CD14-positive monocyte (primary cell): ENCODE data around the gene RGS9. TPM values are rescaled to one million over a fixed set of nuclear protein-coding genes. Genes with fewer than 3 reads are reported as not detected.

ENCODE experiments used
- DNase-seq, 3 donors: peaks; one replicate each; pipeline ENCODE4 v3.0.0-alpha.2; 2011 to 2022
- H2AFZ ChIP-seq: 2 replicates; pipeline ENCODE4 v1.6.0; 2012; ENCODE audit warnings: mild to moderate bottlenecking, low read depth, low read length, inconsistent platforms; ENCODE audit not compliant: insufficient read depth, poor library complexity, severe bottlenecking
- H3K27ac ChIP-seq, 2 donors: 1 replicate in 1 of 2; 2 replicates in 1 of 2; pipeline ENCODE4 v1.5.1; 2012 to 2013; ENCODE audit warnings: low read length in 2 of 2, control low read depth in 1 of 2, inconsistent platforms in 1 of 2, low read depth in 1 of 2, mild to moderate bottlenecking in 1 of 2
- H3K27me3 ChIP-seq, 2 donors: one replicate each; pipeline versions ENCODE4 v1.6.0 to v1.6.1; 2011 to 2013; ENCODE audit warnings: low read length in 2 of 2; ENCODE audit not compliant: control insufficient read depth in 2 of 2, insufficient read depth in 2 of 2
- H3K36me3 ChIP-seq, 2 donors: replicated peaks in 1 of 2; 1 replicate in 1 of 2; 2 replicates in 1 of 2; pipeline versions ENCODE4 v1.5.1 to v1.6.1; 2012 to 2013; ENCODE audit warnings: low read length in 2 of 2, control low read depth in 1 of 2, inconsistent platforms in 1 of 2, mild to moderate bottlenecking in 1 of 2; ENCODE audit not compliant: insufficient read depth in 2 of 2, control insufficient read depth in 1 of 2
- H3K4me1 ChIP-seq, 2 donors: 1 replicate in 1 of 2; 2 replicates in 1 of 2; pipeline versions ENCODE4 v1.5.1 to v1.6.1; 2012 to 2013; ENCODE audit warnings: low read length in 2 of 2, control low read depth in 1 of 2, inconsistent platforms in 1 of 2, mild to moderate bottlenecking in 1 of 2, moderate library complexity in 1 of 2; ENCODE audit not compliant: insufficient read depth in 2 of 2, control insufficient read depth in 1 of 2
- H3K4me2 ChIP-seq: replicated peaks from 2 replicates; pipeline ENCODE3; 2012; ENCODE audit warnings: low read length, moderate library complexity, mild to moderate bottlenecking; ENCODE audit not compliant: poor library complexity, severe bottlenecking; ENCODE audit errors: extremely low read depth
- H3K4me3 ChIP-seq, 3 experiments: fragments of 200-600 bp in 1 of 3; sonication (generic) in 1 of 3; replicated peaks in 1 of 3; 1 replicate in 2 of 3; 2 replicates in 1 of 3; pipeline ENCODE4 v1.5.1; 2011 to 2013; ENCODE audit warnings: low read length in 3 of 3, mild to moderate bottlenecking in 3 of 3, control low read depth in 2 of 3, low read depth in 2 of 3, inconsistent platforms in 1 of 3, moderate library complexity in 1 of 3
- H3K79me2 ChIP-seq: 2 replicates; pipeline ENCODE4 v1.6.0; 2012; ENCODE audit warnings: mild to moderate bottlenecking, control low read depth, inconsistent platforms, low read length, moderate library complexity; ENCODE audit not compliant: insufficient read depth
- H3K9ac ChIP-seq: 2 replicates; pipeline ENCODE4 v1.6.0; 2017; ENCODE audit warnings: low read length, mild to moderate bottlenecking; ENCODE audit not compliant: insufficient read depth, poor library complexity, severe bottlenecking
- H3K9me3 ChIP-seq, 2 donors: replicated peaks in 1 of 2; 1 replicate in 1 of 2; 2 replicates in 1 of 2; pipeline versions ENCODE4 v1.5.1 to v1.6.1; 2012 to 2013; ENCODE audit warnings: low read length in 2 of 2, control low read depth in 1 of 2; ENCODE audit not compliant: control insufficient read depth in 1 of 2, insufficient read depth in 1 of 2
- H4K20me1 ChIP-seq: 2 replicates; pipeline ENCODE4 v1.6.0; 2012; ENCODE audit warnings: mild to moderate bottlenecking, low read length, control low read depth, moderate library complexity; ENCODE audit not compliant: insufficient read depth
- H3K27ac Mint-ChIP-seq, 7 donors: one replicate each; pipeline ENCODE4 v1.8.0; 2020; ENCODE audit warnings: mild to moderate bottlenecking in 7 of 7, mixed read lengths in 7 of 7, moderate library complexity in 6 of 7, inconsistent platforms in 2 of 7
- H3K27me3 Mint-ChIP-seq, 3 donors: one replicate each; pipeline ENCODE4 v1.8.0; 2021 to 2022; ENCODE audit warnings: low read depth in 3 of 3, mild to moderate bottlenecking in 3 of 3, mixed read lengths in 3 of 3, moderate library complexity in 3 of 3, inconsistent platforms in 1 of 3
- H3K36me3 Mint-ChIP-seq, 2 donors: one replicate each; pipeline ENCODE4 v1.8.0; 2020; ENCODE audit warnings: mixed read lengths in 2 of 2, inconsistent platforms in 1 of 2, mild to moderate bottlenecking in 1 of 2
- H3K4me1 Mint-ChIP-seq: one replicate; pipeline ENCODE4 v1.8.0; 2020; ENCODE audit warnings: mild to moderate bottlenecking, mixed read lengths
- H3K4me3 Mint-ChIP-seq, 2 donors: one replicate each; pipeline ENCODE4 v1.8.0; 2020; ENCODE audit warnings: mild to moderate bottlenecking in 2 of 2, mixed read lengths in 2 of 2, moderate library complexity in 1 of 2
- H3K9me3 Mint-ChIP-seq, 7 donors: one replicate each; pipeline ENCODE4 v1.8.0; 2020 to 2022; ENCODE audit warnings: mixed read lengths in 7 of 7, mild to moderate bottlenecking in 6 of 7, moderate library complexity in 6 of 7, inconsistent platforms in 2 of 7
- WGBS: methylation state at CpG from one replicate; pipeline ENCODE4 v1.1.5; 2013; ENCODE audit warnings: missing lambda C conversion rate; ENCODE audit not compliant: insufficient coverage; 5-methylcytosine and 5-hydroxymethylcytosine counted together
- intact Hi-C, 2 donors: fragments of 100-400 bp; cut with micrococcal nuclease; formaldehyde crosslinking; loops; one replicate each; pipeline versions ENCODE4 v1.15.0 to v1.15.1; 2023
- polyA plus RNA-seq, 3 donors: library from polyadenylated mRNA; depleted of rRNA in 1 of 3; unstranded in 2 of 3; stranded (reverse) in 1 of 3; fragments of 300-500 nt in 2 of 3; fragments of >200 nt in 1 of 3; fragmentation: Illumina TruSeq in 2 of 3; gene quantifications; 1 replicate in 2 of 3; 2 replicates in 1 of 3; pipeline ENCODE4 v1.2.3, GENCODE V29; 2012 to 2021
- TF ChIP-seq, protein P1 (sequence below): fragments of 200-600 bp; IDR thresholded peaks from one replicate; pipeline ENCODE4 v1.8.0; 2022; ENCODE audit warnings: antibody characterized with exemption, mild to moderate bottlenecking

The RGS9 gene
- polyA plus RNA-seq, 3 donors, result 0.08 TPM; not detected in 2

DNA sequence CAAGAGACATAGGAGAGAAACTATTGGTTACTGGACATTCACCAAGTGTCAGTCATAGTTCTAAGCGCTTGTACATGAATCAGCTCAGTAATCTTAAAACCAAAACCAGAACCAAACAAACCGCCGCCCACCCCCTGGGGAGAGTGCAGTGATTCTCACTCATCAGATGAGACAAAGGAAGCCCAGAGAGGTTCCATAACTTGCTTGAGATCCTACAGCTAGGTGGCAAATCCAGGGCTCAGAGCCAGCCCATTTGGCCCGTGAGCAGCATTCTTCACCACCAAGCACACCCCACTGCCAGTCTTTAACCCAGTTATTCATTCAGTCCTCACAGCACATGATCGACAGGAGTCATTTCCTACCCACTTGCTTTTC, 37.2 kb upstream of the RGS9 start:
- Histone ChIP-seq H3K4me3 (peak overlapping the region in 2 of 3 experiments; percentile 43 to 77), H3K4me2 (peak overlapping the region; percentile 89), H3K9ac (peak overlapping the region; percentile 72), H3K4me1 (peaks cover 9 to 14% of the 10 kb centered on the region in 2 donors), H3K9me3 (no peaks in the 10 kb centered on the region), H4K20me1 (no peaks in the 10 kb centered on the region), H2AFZ (peak overlapping the region; percentile 98), H3K27ac (peak overlapping the region in 1 of 2 donors; percentile 82), H3K36me3 (no peaks in the 10 kb centered on the region), H3K79me2 (no peaks in the 10 kb centered on the region), H3K27me3 (no peaks in the 10 kb centered on the region)
- intact Hi-C loops, result loop anchor here in 1 of 2 donors (5.0 kb wide), 2 partner anchors 43 to 138 kb away; partner anchors contain the start of gene GNA13
- H3K36me3 Mint-ChIP-seq, result no peaks in the 10 kb centered on the region
- H3K27ac Mint-ChIP-seq, result peak overlapping the region; percentile 49 to 93 (median 88)
- WGBS, result 62% methylated on average over 3 of the region's 5 CpGs
- peaks cover 9% of the 10 kb centered on the region for H3K4me1 Mint-ChIP-seq
- H3K4me3 Mint-ChIP-seq, result peak overlapping the region; percentile 75
- DNase-seq, result no peak
- H3K27me3 Mint-ChIP-seq, result peaks cover 0 to 15% (median 0%) of the 10 kb centered on the region in 3 donors
- TF ChIP-seq, protein P1, sequence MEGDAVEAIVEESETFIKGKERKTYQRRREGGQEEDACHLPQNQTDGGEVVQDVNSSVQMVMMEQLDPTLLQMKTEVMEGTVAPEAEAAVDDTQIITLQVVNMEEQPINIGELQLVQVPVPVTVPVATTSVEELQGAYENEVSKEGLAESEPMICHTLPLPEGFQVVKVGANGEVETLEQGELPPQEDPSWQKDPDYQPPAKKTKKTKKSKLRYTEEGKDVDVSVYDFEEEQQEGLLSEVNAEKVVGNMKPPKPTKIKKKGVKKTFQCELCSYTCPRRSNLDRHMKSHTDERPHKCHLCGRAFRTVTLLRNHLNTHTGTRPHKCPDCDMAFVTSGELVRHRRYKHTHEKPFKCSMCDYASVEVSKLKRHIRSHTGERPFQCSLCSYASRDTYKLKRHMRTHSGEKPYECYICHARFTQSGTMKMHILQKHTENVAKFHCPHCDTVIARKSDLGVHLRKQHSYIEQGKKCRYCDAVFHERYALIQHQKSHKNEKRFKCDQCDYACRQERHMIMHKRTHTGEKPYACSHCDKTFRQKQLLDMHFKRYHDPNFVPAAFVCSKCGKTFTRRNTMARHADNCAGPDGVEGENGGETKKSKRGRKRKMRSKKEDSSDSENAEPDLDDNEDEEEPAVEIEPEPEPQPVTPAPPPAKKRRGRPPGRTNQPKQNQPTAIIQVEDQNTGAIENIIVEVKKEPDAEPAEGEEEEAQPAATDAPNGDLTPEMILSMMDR, result no peak
- H3K9me3 Mint-ChIP-seq, result no peaks in the 10 kb centered on the region

DNA sequence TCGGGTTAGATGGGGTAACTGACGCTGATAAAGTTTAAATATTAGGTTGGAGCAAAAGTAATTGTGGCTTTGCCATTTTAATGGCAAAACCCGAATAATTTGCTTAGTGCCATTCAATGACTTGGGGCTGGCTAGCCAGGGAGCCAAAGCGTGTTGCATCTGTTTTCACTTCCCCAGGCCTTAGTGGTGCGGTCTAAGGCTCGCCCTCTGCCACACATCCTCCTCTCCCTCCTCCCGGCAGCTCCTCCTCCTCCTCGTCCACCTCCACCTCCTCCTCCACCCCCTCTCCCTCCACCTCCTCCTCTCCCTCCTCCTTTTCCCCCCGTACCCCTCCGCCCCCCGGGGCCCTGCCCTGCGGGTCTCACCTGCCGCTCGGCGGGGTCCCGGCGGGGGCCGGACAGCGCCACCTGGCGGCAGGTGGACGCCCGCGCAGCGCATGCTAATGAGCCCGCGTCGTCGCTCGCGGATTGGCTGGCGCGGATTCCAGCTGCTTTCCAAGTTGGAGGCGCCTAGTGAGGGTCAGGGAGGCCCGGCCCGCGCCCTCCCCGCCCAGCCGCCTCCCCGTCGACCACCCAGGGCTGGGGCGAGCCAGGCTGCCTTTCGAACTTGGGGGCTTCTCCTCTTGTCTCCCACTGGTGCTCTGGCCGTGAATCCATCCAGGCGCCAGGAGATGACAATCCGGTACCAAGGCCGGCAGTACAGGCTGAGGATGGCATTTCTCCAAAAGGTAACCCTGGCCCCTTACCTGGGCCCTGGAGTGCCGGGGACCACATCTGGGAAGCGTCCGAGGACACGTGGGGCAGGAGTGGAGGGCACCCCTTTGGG, 36.6 kb upstream of the RGS9 start:
- Histone ChIP-seq H3K27me3 (no peaks in the 10 kb centered on the region), H3K9ac (peak overlapping the region; percentile 72), H3K36me3 (no peaks in the 10 kb centered on the region), H3K4me1 (peaks cover 9 to 14% of the 10 kb centered on the region in 2 donors), H3K9me3 (no peaks in the 10 kb centered on the region), H2AFZ (peak overlapping the region; percentile 98), H3K27ac (peak overlapping the region in 1 of 2 donors; percentile 82), H3K4me3 (peak overlapping the region; percentile 35 to 77 (median 43)), H3K4me2 (peak overlapping the region; percentile 89), H4K20me1 (no peaks in the 10 kb centered on the region), H3K79me2 (no peaks in the 10 kb centered on the region)
- H3K27ac Mint-ChIP-seq, result peak overlapping the region; percentile 49 to 93 (median 88)
- H3K9me3 Mint-ChIP-seq, result no peaks in the 10 kb centered on the region
- peaks cover 9% of the 10 kb centered on the region for H3K4me1 Mint-ChIP-seq
- peaks cover 0 to 15% (median 0%) of the 10 kb centered on the region in 3 donors for H3K27me3 Mint-ChIP-seq
- intact Hi-C loops, result loop anchor here in 1 of 2 donors (5.0 kb wide), 2 partner anchors 43 to 138 kb away; partner anchors contain the start of gene GNA13
- H3K4me3 Mint-ChIP-seq, result peak overlapping the region; percentile 75
- no peaks in the 10 kb centered on the region for H3K36me3 Mint-ChIP-seq
- DNase-seq, result peak; percentile 71 to 78 (median 76)
- WGBS, result 2% methylated on average over 49 of the region's 50 CpGs
- TF ChIP-seq, protein P1, result peak; percentile 89
